Measurements from ENCODE around the gene UCP3. TPM values are rescaled to one million over a fixed set of nuclear protein-coding genes. Genes with fewer than 3 reads are reported as not detected.

The UCP3 gene
- 1 to 10 TPM; 1.7 to 2.0 TPM for total RNA-seq

GRCh38 chr11:74008373-74009229, at the start of gene UCP3:
TSS of gene UCP3 (minus strand) at chr11:74009085. CDS start at chr11:74007042, 2,043 bp downstream.

GRCh38 chr11:73982595-73982989, 26.3 kb downstream of the UCP3 start, which contains the start of gene UCP2:
TSS of gene UCP2 (minus strand) at chr11:73982843. CDS start at chr11:73978378, 4,465 bp downstream.

GRCh38 chr11:73950869-73951710, 57.8 kb downstream of the UCP3 start, which contains the start of gene DNAJB13:
TSS of gene DNAJB13 (plus strand) at chr11:73951026. CDS start at chr11:73951070, 44 bp downstream.

Other genes starting within 250 kb of the UCP3 start
- 10 to 100 TPM; 81.8 to 94.8 TPM for gene RAB6A, start 248.0 kb downstream of the UCP3 start, total RNA-seq
- gene MRPL48, start 221.2 kb downstream of the UCP3 start, total RNA-seq = 10 to 100 TPM; 41.1 to 50.1 TPM
- 10 to 100 TPM; 53.3 to 54.2 TPM for gene COA4, start 132.2 kb downstream of the UCP3 start, total RNA-seq
- gene PAAF1, start 132.1 kb downstream of the UCP3 start, total RNA-seq = 10 to 100 TPM; 15.1 to 18.6 TPM
- not detected for gene DNAJB13, start 58.1 kb downstream of the UCP3 start, total RNA-seq
- gene UCP2, start 26.2 kb downstream of the UCP3 start, total RNA-seq = 100 to 1,000 TPM; 387 to 396 TPM
- 10 to 100 TPM; 21.7 to 29.0 TPM for gene C2CD3, start 161.9 kb upstream of the UCP3 start, total RNA-seq
- gene PPME1, start 162.2 kb upstream of the UCP3 start, total RNA-seq = 10 to 100 TPM; 21.4 to 23.6 TPM

All from activated naive CD4-positive, alpha-beta T cell treated with anti-CD3 and anti-CD28 coated beads, Interleukin-2, amount 10 ng/mL, durations not matched to agents 5 hours and 36 hours (primary cell).